Liver (tissue), 9 donors: Measurements from ENCODE around the gene KCNA10. TPM values are rescaled to one million over a fixed set of nuclear protein-coding genes. Genes with fewer than 3 reads are reported as not detected.

Source experiments
- DNase-seq: peaks from one replicate; pipeline ENCODE4 v3.0.0-alpha.2; 2017; ENCODE audit warnings: low spot score
- H3K27ac ChIP-seq, 2 donors: one replicate each; pipeline ENCODE4 v1.7.0; 2013; ENCODE audit warnings: inconsistent platforms in 2 of 2, low read length in 2 of 2, control low read depth in 1 of 2, low read depth in 1 of 2, mild to moderate bottlenecking in 1 of 2
- H3K27me3 ChIP-seq, 4 donors: one replicate each; pipeline versions ENCODE4 v1.6.1 to v1.7.0; 2013; ENCODE audit warnings: low read length in 3 of 4, inconsistent platforms in 1 of 4, mild to moderate bottlenecking in 1 of 4, moderate library complexity in 1 of 4; ENCODE audit not compliant: control insufficient read depth in 4 of 4, insufficient read depth in 4 of 4
- H3K36me3 ChIP-seq, 4 donors: one replicate each; pipeline versions ENCODE4 v1.6.1 to v1.7.0; 2013; ENCODE audit warnings: low read length in 3 of 4, mild to moderate bottlenecking in 3 of 4, low read depth in 1 of 4, moderate library complexity in 1 of 4; ENCODE audit not compliant: control insufficient read depth in 4 of 4, insufficient read depth in 3 of 4
- H3K4me1 ChIP-seq, 4 donors: one replicate each; pipeline versions ENCODE4 v1.6.1 to v1.7.0; 2013; ENCODE audit warnings: low read length in 3 of 4, mild to moderate bottlenecking in 3 of 4, moderate library complexity in 1 of 4; ENCODE audit not compliant: control insufficient read depth in 4 of 4, insufficient read depth in 4 of 4
- H3K4me3 ChIP-seq, 3 donors: one replicate each; pipeline versions ENCODE4 v1.6.1 to v1.7.0; 2013; ENCODE audit warnings: low read length in 3 of 3, control low read depth in 1 of 3, low read depth in 1 of 3, mild to moderate bottlenecking in 1 of 3
- H3K9ac ChIP-seq, 2 donors: one replicate each; pipeline ENCODE4 v1.7.0; 2013; ENCODE audit warnings: low read length in 2 of 2, mild to moderate bottlenecking in 2 of 2, moderate library complexity in 2 of 2, control low read depth in 1 of 2, low read depth in 1 of 2
- H3K9me3 ChIP-seq, 4 donors: one replicate each; pipeline versions ENCODE4 v1.6.1 to v1.7.0; 2013; ENCODE audit warnings: low read length in 3 of 4; ENCODE audit not compliant: control insufficient read depth in 4 of 4
- ATF3 ChIP-seq: IDR thresholded peaks from 2 replicates; pipeline ENCODE4 v1.6.1; 2016; ENCODE audit warnings: antibody characterized with exemption
- FOXA1 ChIP-seq: IDR thresholded peaks from 2 replicates; pipeline ENCODE4 v1.6.1; 2016; ENCODE audit warnings: antibody characterized with exemption
- FOXA2 ChIP-seq: IDR thresholded peaks from 2 replicates; pipeline ENCODE4 v1.6.1; 2016; ENCODE audit warnings: antibody characterized with exemption
- HNF4A ChIP-seq, 2 donors: conservative IDR thresholded peaks; 2 replicates each; pipeline ENCODE4 v1.6.1; 2016; ENCODE audit warnings: antibody characterized with exemption in 2 of 2, mild to moderate bottlenecking in 2 of 2
- HNF4G ChIP-seq: IDR thresholded peaks from 2 replicates; pipeline ENCODE4 v1.6.1; 2016; ENCODE audit warnings: antibody characterized with exemption
- JUND ChIP-seq, 2 donors: IDR thresholded peaks; 2 replicates each; pipeline ENCODE4 v1.6.1; 2016; ENCODE audit warnings: antibody characterized with exemption in 2 of 2
- MAX ChIP-seq: IDR thresholded peaks from 2 replicates; pipeline ENCODE4 v1.6.1; 2016; ENCODE audit warnings: antibody characterized with exemption
- NR2F2 ChIP-seq: IDR thresholded peaks from 2 replicates; pipeline ENCODE4 v1.6.1; 2016; ENCODE audit warnings: antibody characterized with exemption
- RAD21 ChIP-seq, 2 donors: IDR thresholded peaks; 2 replicates each; pipeline ENCODE4 v1.6.1; 2016; ENCODE audit warnings: antibody characterized with exemption in 2 of 2, mild to moderate bottlenecking in 2 of 2
- RXRA ChIP-seq, 2 donors: IDR thresholded peaks; 2 replicates each; pipeline ENCODE4 v1.6.1; 2017 to 2018; ENCODE audit warnings: antibody characterized with exemption in 2 of 2, mild to moderate bottlenecking in 1 of 2
- SP1 ChIP-seq: IDR thresholded peaks from 2 replicates; pipeline ENCODE4 v1.6.1; 2018; ENCODE audit warnings: antibody characterized with exemption, mild to moderate bottlenecking
- TAF1 ChIP-seq: conservative IDR thresholded peaks from 2 replicates; pipeline ENCODE4 v1.6.1; 2016; ENCODE audit warnings: antibody characterized with exemption, mild to moderate bottlenecking
- YY1 ChIP-seq: IDR thresholded peaks from 2 replicates; pipeline ENCODE4 v1.6.1; 2016; ENCODE audit warnings: antibody characterized with exemption, mild to moderate bottlenecking
- WGBS: extraction: QIAGEN DNeasy Blood & Tissue Kit; methylation state at CpG from one replicate; pipeline ENCODE4 v1.1.7; 2013; 5-methylcytosine and 5-hydroxymethylcytosine counted together
- polyA plus RNA-seq, 2 donors: library from polyadenylated mRNA; stranded (reverse) in 1 of 2; unstranded in 1 of 2; fragments of 200-250 nt in 1 of 2; fragments of >200 nt in 1 of 2; fragmentation: Nextera tagmentation in 1 of 2; extraction: Ambion mirVana in 1 of 2; gene quantifications; one replicate each; pipeline versions ENCODE4 v1.2.1 to v1.2.3, GENCODE V29; 2013 to 2015
- total RNA-seq, 2 donors: library from RNA; depleted of rRNA; stranded (reverse); fragments of >200 nt; gene quantifications; one replicate each; pipeline ENCODE4 v1.2.3, GENCODE V29; 2014
- TF ChIP-seq, protein P1 (sequence below): fragments of 150-350 bp; IDR thresholded peaks from 2 replicates; pipeline ENCODE4 v1.5.1; 2017; ENCODE audit warnings: improper control_type of control experiment, low read depth, low read length; ENCODE audit not compliant: missing input control
- TF ChIP-seq, protein P2 (sequence below): IDR thresholded peaks from 2 replicates; pipeline ENCODE4 v1.6.1; 2016; ENCODE audit warnings: antibody characterized with exemption
- TF ChIP-seq, protein P3 (sequence below): IDR thresholded peaks from 2 replicates; pipeline ENCODE4 v1.6.1; 2016; ENCODE audit warnings: antibody characterized with exemption, mild to moderate bottlenecking
- donor health status: healthy.
- donor health status: healthy.
- donor health status: healthy.
- donor health status: healthy.
- donor health status: healthy.

Gene KCNA10
- total and polyA plus RNA-seq, 4 donors = not detected

GRCh38 chr1:110563089-110563488 is 44.1 kb upstream of the KCNA10 start:
- WGBS = 82% methylated on average over 4 of the region's 4 CpGs
- no peaks in the 10 kb centered on the region for H3K4me1 ChIP-seq
- DNase-seq = no peak
- no peaks in the 10 kb centered on the region for H3K36me3 ChIP-seq
- no peak overlapping the region for H3K4me3 ChIP-seq
- TF ChIP-seq MAX = no peak
- no peak for TF ChIP-seq FOXA2
- TF ChIP-seq, protein P1, sequence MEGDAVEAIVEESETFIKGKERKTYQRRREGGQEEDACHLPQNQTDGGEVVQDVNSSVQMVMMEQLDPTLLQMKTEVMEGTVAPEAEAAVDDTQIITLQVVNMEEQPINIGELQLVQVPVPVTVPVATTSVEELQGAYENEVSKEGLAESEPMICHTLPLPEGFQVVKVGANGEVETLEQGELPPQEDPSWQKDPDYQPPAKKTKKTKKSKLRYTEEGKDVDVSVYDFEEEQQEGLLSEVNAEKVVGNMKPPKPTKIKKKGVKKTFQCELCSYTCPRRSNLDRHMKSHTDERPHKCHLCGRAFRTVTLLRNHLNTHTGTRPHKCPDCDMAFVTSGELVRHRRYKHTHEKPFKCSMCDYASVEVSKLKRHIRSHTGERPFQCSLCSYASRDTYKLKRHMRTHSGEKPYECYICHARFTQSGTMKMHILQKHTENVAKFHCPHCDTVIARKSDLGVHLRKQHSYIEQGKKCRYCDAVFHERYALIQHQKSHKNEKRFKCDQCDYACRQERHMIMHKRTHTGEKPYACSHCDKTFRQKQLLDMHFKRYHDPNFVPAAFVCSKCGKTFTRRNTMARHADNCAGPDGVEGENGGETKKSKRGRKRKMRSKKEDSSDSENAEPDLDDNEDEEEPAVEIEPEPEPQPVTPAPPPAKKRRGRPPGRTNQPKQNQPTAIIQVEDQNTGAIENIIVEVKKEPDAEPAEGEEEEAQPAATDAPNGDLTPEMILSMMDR = no peak
- H3K27me3 ChIP-seq = peaks cover 0 to 2% (median 0%) of the 10 kb centered on the region in 4 donors
- no peak overlapping the region for H3K9ac ChIP-seq
- H3K9me3 ChIP-seq = no peaks in the 10 kb centered on the region
- H3K27ac ChIP-seq = no peak overlapping the region

DNA sequence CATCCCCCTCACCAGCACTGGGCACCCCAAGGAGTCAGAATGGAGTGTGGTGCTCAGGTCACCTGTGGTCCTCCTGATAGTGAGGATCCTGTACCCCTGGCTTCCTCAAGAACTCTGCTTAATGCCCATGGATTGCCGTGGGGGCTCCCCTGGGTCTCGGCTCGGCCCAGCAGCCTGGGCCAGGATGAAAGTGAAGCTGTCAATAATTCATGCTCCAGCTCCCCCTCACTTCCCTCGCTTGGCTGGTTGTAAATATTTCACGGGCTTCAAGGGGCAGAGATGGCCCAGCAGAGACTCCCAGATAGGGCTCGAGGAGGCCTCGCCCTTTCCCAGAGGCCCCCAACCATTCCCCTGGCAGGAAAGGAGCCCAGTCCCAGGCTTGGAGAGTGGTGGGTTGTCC is 42.6 kb upstream of the KCNA10 start:
- no peaks in the 10 kb centered on the region for H3K9me3 ChIP-seq
- H3K27ac ChIP-seq = no peak overlapping the region
- no peaks in the 10 kb centered on the region for H3K36me3 ChIP-seq
- H3K4me1 ChIP-seq = no peaks in the 10 kb centered on the region
- H3K27me3 ChIP-seq = peaks cover 0 to 2% (median under 1%) of the 10 kb centered on the region in 4 donors
- no peak for TF ChIP-seq RAD21 (IDR thresholded peaks at IDR 0.05)
- TF ChIP-seq FOXA1 = no peak
- no peak for DNase-seq
- H3K4me3 ChIP-seq = no peak overlapping the region
- 76% methylated on average over 7 of the region's 7 CpGs for WGBS
- no peak overlapping the region for H3K9ac ChIP-seq

- no peak for DNase-seq
- H3K9ac ChIP-seq = no peak overlapping the region
- no peak overlapping the region for H3K27ac ChIP-seq
- no peaks in the 10 kb centered on the region for H3K9me3 ChIP-seq
- H3K36me3 ChIP-seq = no peaks in the 10 kb centered on the region
- WGBS = 64% methylated on average over 4 of the region's 4 CpGs
- no peak overlapping the region for H3K4me3 ChIP-seq
- H3K4me1 ChIP-seq = peaks cover 0 to 5% (median under 1%) of the 10 kb centered on the region in 4 donors
- no peak for TF ChIP-seq FOXA1
- no peak for TF ChIP-seq MAX
- TF ChIP-seq RAD21 (IDR thresholded peaks at IDR 0.05) = no peak
- TF ChIP-seq FOXA2 = no peak
- TF ChIP-seq HNF4A (conservative IDR thresholded peaks at IDR 0.05) = no peak
- TF ChIP-seq, protein P2, sequence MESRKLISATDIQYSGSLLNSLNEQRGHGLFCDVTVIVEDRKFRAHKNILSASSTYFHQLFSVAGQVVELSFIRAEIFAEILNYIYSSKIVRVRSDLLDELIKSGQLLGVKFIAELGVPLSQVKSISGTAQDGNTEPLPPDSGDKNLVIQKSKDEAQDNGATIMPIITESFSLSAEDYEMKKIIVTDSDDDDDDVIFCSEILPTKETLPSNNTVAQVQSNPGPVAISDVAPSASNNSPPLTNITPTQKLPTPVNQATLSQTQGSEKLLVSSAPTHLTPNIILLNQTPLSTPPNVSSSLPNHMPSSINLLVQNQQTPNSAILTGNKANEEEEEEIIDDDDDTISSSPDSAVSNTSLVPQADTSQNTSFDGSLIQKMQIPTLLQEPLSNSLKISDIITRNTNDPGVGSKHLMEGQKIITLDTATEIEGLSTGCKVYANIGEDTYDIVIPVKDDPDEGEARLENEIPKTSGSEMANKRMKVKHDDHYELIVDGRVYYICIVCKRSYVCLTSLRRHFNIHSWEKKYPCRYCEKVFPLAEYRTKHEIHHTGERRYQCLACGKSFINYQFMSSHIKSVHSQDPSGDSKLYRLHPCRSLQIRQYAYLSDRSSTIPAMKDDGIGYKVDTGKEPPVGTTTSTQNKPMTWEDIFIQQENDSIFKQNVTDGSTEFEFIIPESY = no peak
- no peak for TF ChIP-seq JUND (IDR thresholded peaks at IDR 0.05)
- TF ChIP-seq, protein P3, sequence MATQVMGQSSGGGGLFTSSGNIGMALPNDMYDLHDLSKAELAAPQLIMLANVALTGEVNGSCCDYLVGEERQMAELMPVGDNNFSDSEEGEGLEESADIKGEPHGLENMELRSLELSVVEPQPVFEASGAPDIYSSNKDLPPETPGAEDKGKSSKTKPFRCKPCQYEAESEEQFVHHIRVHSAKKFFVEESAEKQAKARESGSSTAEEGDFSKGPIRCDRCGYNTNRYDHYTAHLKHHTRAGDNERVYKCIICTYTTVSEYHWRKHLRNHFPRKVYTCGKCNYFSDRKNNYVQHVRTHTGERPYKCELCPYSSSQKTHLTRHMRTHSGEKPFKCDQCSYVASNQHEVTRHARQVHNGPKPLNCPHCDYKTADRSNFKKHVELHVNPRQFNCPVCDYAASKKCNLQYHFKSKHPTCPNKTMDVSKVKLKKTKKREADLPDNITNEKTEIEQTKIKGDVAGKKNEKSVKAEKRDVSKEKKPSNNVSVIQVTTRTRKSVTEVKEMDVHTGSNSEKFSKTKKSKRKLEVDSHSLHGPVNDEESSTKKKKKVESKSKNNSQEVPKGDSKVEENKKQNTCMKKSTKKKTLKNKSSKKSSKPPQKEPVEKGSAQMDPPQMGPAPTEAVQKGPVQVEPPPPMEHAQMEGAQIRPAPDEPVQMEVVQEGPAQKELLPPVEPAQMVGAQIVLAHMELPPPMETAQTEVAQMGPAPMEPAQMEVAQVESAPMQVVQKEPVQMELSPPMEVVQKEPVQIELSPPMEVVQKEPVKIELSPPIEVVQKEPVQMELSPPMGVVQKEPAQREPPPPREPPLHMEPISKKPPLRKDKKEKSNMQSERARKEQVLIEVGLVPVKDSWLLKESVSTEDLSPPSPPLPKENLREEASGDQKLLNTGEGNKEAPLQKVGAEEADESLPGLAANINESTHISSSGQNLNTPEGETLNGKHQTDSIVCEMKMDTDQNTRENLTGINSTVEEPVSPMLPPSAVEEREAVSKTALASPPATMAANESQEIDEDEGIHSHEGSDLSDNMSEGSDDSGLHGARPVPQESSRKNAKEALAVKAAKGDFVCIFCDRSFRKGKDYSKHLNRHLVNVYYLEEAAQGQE = no peak
- no peak for TF ChIP-seq SP1
- TF ChIP-seq HNF4G = no peak
- TF ChIP-seq NR2F2 = no peak
- no peak for TF ChIP-seq TAF1
- TF ChIP-seq RXRA (IDR thresholded peaks at IDR 0.05) = no peak
- no peak for TF ChIP-seq YY1
- TF ChIP-seq ATF3 = no peak
- peaks cover 0 to 6% (median 3%) of the 10 kb centered on the region in 4 donors for H3K27me3 ChIP-seq
Observed at GRCh38 chr1:110559157-110559556, 40.2 kb upstream of the KCNA10 start.
